Forelimb muscle (tissue), 1 donor: Measurements from ENCODE around the gene TADA2B. TPM values are rescaled to one million over a fixed set of nuclear protein-coding genes. Genes with fewer than 3 reads are reported as not detected.
"Not testable (repeated sequence)": the region's sequence is repeated elsewhere in the genome, so short reads cannot be mapped to it uniquely, and the experiment has no call there.

Experiments
- DNase-seq: peaks from one replicate; pipeline ENCODE4 v3.0.0-alpha.2; 2013; ENCODE audit warnings: low read depth
- polyA plus RNA-seq: library from polyadenylated mRNA; unstranded; fragments of 120-200 nt; gene quantifications from one replicate; pipeline ENCODE4 v1.2.1, GENCODE V29; 2013; ENCODE audit not compliant: insufficient read length

The TADA2B gene
- polyA plus RNA-seq, 1 donor = 22.0 TPM

- DNase-seq = no peak
Observed at GRCh38 chr4:7059662-7060061, 16.5 kb downstream of the TADA2B start.

GRCh38 chr4:7060346-7061150 is 17.4 kb downstream of the TADA2B start:
- DNase-seq = no peak

GRCh38 chr4:7061815-7062214 is 18.6 kb downstream of the TADA2B start:
- no peak for DNase-seq

- no peak for DNase-seq
Observed at GRCh38 chr4:7062816-7063215, 19.6 kb downstream of the TADA2B start.

- DNase-seq = no peak
Observed at GRCh38 chr4:7063362-7063761, 20.2 kb downstream of the TADA2B start.

GRCh38 chr4:7066006-7066405 is 22.8 kb downstream of the TADA2B start:
- no peak for DNase-seq

- no peak for DNase-seq
Observed at GRCh38 chr4:7066493-7066892, 23.3 kb downstream of the TADA2B start.

GRCh38 chr4:7067126-7067451 is 23.9 kb downstream of the TADA2B start:
- DNase-seq = no peak

- DNase-seq = peak; percentile 97
Observed at GRCh38 chr4:7067452-7068278, 24.5 kb downstream of the TADA2B start, which contains the start of gene GRPEL1. Gene GRPEL1, minus strand, starts transcription at chr4:7068064. Its CDS starts 32 bp downstream, at chr4:7068032.

GRCh38 chr4:7068279-7068842 is 25.2 kb downstream of the TADA2B start:
- DNase-seq = no peak

- DNase-seq = no peak
Observed at GRCh38 chr4:7068883-7069282, 25.7 kb downstream of the TADA2B start.

GRCh38 chr4:7070729-7071511 is 27.7 kb downstream of the TADA2B start:
- DNase-seq = no peak

GRCh38 chr4:7073059-7073458 is 29.9 kb downstream of the TADA2B start:
- DNase-seq = no peak

GRCh38 chr4:7073526-7074390 is 30.6 kb downstream of the TADA2B start:
- DNase-seq = no peak

- no peak for DNase-seq
Observed at GRCh38 chr4:7074426-7074825, 31.3 kb downstream of the TADA2B start.

- DNase-seq = no peak
Observed at GRCh38 chr4:7075962-7076695, 33.0 kb downstream of the TADA2B start.

GRCh38 chr4:7076696-7077082 is 33.5 kb downstream of the TADA2B start:
- no peak for DNase-seq

GRCh38 chr4:7077371-7077770 is 34.2 kb downstream of the TADA2B start:
- no peak for DNase-seq

- DNase-seq = no peak
Observed at GRCh38 chr4:7078025-7078424, 34.9 kb downstream of the TADA2B start.

- DNase-seq = not testable (repeated sequence)
Observed at GRCh38 chr4:7079483-7079882, 36.3 kb downstream of the TADA2B start.
